ENCODE data around the gene PDE3B.

GRCh38 chr11:14857621-14858020 lies 214.0 kb downstream of the PDE3B start:
- TF ChIP-seq, protein P1, sequence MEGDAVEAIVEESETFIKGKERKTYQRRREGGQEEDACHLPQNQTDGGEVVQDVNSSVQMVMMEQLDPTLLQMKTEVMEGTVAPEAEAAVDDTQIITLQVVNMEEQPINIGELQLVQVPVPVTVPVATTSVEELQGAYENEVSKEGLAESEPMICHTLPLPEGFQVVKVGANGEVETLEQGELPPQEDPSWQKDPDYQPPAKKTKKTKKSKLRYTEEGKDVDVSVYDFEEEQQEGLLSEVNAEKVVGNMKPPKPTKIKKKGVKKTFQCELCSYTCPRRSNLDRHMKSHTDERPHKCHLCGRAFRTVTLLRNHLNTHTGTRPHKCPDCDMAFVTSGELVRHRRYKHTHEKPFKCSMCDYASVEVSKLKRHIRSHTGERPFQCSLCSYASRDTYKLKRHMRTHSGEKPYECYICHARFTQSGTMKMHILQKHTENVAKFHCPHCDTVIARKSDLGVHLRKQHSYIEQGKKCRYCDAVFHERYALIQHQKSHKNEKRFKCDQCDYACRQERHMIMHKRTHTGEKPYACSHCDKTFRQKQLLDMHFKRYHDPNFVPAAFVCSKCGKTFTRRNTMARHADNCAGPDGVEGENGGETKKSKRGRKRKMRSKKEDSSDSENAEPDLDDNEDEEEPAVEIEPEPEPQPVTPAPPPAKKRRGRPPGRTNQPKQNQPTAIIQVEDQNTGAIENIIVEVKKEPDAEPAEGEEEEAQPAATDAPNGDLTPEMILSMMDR (IDR thresholded peaks at IDR 0.05), result no peak
- TF ChIP-seq POLR2A (IDR thresholded peaks at IDR 0.05), result no peak
